Stimulated activated CD4-positive, alpha-beta T cell treated with anti-CD3 and anti-CD28 coated beads, Interleukin-2, amount 100 ng/mL, for 48 hours (primary cell): ENCODE measurements around the gene MALRD1.

Experiments
- DNase-seq, 2 donors: peaks; one replicate each; pipeline ENCODE4 v3.0.0-alpha.2; 2020

Gene MALRD1

GRCh38 chr10:19111501-19112267 is 63.1 kb downstream of the MALRD1 start:
- no peak for DNase-seq

- DNase-seq = no peak
These were observed 68.8 kb downstream of the MALRD1 start for GRCh38 chr10:19117438-19117837.

GRCh38 chr10:19119191-19119590 is 70.6 kb downstream of the MALRD1 start:
- DNase-seq = no peak

- no peak for DNase-seq
These were observed 71.8 kb downstream of the MALRD1 start for GRCh38 chr10:19120381-19120908.

GRCh38 chr10:19133992-19134391 is 85.4 kb downstream of the MALRD1 start:
- no peak for DNase-seq

GRCh38 chr10:19142967-19143366 is 94.4 kb downstream of the MALRD1 start:
- no peak for DNase-seq

GRCh38 chr10:19144206-19144605 is 95.6 kb downstream of the MALRD1 start:
- DNase-seq = no peak

GRCh38 chr10:19154375-19154774 is 105.8 kb downstream of the MALRD1 start:
- DNase-seq = no peak

GRCh38 chr10:19158358-19158757 is 109.8 kb downstream of the MALRD1 start:
- no peak for DNase-seq

- DNase-seq = no peak
These were observed 110.3 kb downstream of the MALRD1 start for GRCh38 chr10:19158870-19159269.

- DNase-seq = no peak
These were observed 115.9 kb downstream of the MALRD1 start for GRCh38 chr10:19164461-19164860.

GRCh38 chr10:19168584-19168983 is 120.0 kb downstream of the MALRD1 start:
- DNase-seq = no peak

- DNase-seq = no peak
These were observed 120.4 kb downstream of the MALRD1 start for GRCh38 chr10:19169041-19169440.

- no peak for DNase-seq
These were observed 121.1 kb downstream of the MALRD1 start for GRCh38 chr10:19169684-19170083.

GRCh38 chr10:19178675-19179074 is 130.1 kb downstream of the MALRD1 start:
- DNase-seq = no peak

GRCh38 chr10:19184891-19185290 is 136.3 kb downstream of the MALRD1 start:
- no peak for DNase-seq

GRCh38 chr10:19194866-19195265 is 146.3 kb downstream of the MALRD1 start:
- DNase-seq = no peak

- no peak for DNase-seq
These were observed 147.1 kb downstream of the MALRD1 start for GRCh38 chr10:19195698-19196097.

- no peak for DNase-seq
These were observed 151.6 kb downstream of the MALRD1 start for GRCh38 chr10:19200211-19200610.

GRCh38 chr10:19204246-19204917 is 155.8 kb downstream of the MALRD1 start:
- no peak for DNase-seq

GRCh38 chr10:19209319-19209718 is 160.7 kb downstream of the MALRD1 start:
- DNase-seq = no peak

- no peak for DNase-seq
These were observed 164.0 kb downstream of the MALRD1 start for GRCh38 chr10:19212590-19212989.

- no peak for DNase-seq
These were observed 172.6 kb downstream of the MALRD1 start for GRCh38 chr10:19221216-19221615.

GRCh38 chr10:19226025-19226424 is 177.4 kb downstream of the MALRD1 start:
- no peak for DNase-seq
